Prostate gland (tissue), 2 donors: ENCODE data around the gene NOS2. TPM values are rescaled to one million over a fixed set of nuclear protein-coding genes. Genes with fewer than 3 reads are reported as not detected.

ENCODE experiments used
- DNase-seq: peaks from one replicate; pipeline ENCODE4 v3.0.0-alpha.2; 2019; ENCODE audit warnings: low spot score
- H3K27ac ChIP-seq, 2 donors: fragments of 200-600 bp; sonication (generic); 2 replicates each; pipeline ENCODE4 v1.5.1; 2017 to 2019
- H3K27me3 ChIP-seq: fragments of 200-600 bp; sonication (generic); replicated peaks from 2 replicates; pipeline ENCODE4 v1.5.1; 2019; ENCODE audit not compliant: insufficient read depth
- H3K36me3 ChIP-seq, 2 donors: fragments of 200-600 bp; sonication (generic); 1 replicate in 1 of 2; 2 replicates in 1 of 2; pipeline versions ENCODE4 v1.5.1 to v1.8.1; 2017 to 2019
- H3K4me1 ChIP-seq: fragments of 200-600 bp; sonication (generic); replicated peaks from 2 replicates; pipeline ENCODE4 v1.5.1; 2019
- H3K4me3 ChIP-seq, 2 donors: fragments of 200-600 bp; sonication (generic); 2 replicates each; pipeline ENCODE4 v1.5.1; 2017 to 2019
- H3K9me3 ChIP-seq: fragments of 200-600 bp; sonication (generic); 2 replicates; pipeline ENCODE4 v1.5.1; 2017
- CTCF ChIP-seq, 4 experiments: fragments of 200-600 bp in 2 of 4; fragments of 450-650 bp in 2 of 4; sonication (generic) in 2 of 4; IDR thresholded peaks; 1 replicate in 3 of 4; 2 replicates in 1 of 4; pipeline ENCODE4 v1.5.1; 2016 to 2019; ENCODE audit warnings: antibody characterized with exemption in 4 of 4, mild to moderate bottlenecking in 2 of 4, moderate library complexity in 2 of 4
- POLR2A ChIP-seq: fragments of 450-650 bp; IDR thresholded peaks from one replicate; pipeline ENCODE4 v1.6.1; 2016; ENCODE audit warnings: antibody characterized with exemption, mild to moderate bottlenecking
- POLR2AphosphoS5 ChIP-seq: sonication (generic); formaldehyde crosslinking; IDR thresholded peaks from one replicate; pipeline ENCODE4 v1.6.1; 2017; ENCODE audit warnings: antibody characterized with exemption
- WGBS: methylation state at CpG from one replicate; pipeline ENCODE4 v1.1.5; 2018; 5-methylcytosine and 5-hydroxymethylcytosine counted together
- intact Hi-C: fragments of 100-400 bp; cut with DNase I; formaldehyde crosslinking; loops from one replicate; pipeline ENCODE4 v1.14.2; 2022
- total RNA-seq, 2 donors: library from RNA; depleted of rRNA; stranded (reverse); fragments of >200 nt; gene quantifications; one replicate each; pipeline ENCODE4 v1.1.0, GENCODE V29; 2016

The NOS2 gene
- total RNA-seq, 2 donors from 2014 or later = 0.55 to 1.4 TPM

GRCh38 chr17:27778183-27778582 is 22.1 kb downstream of the NOS2 start:
- TF ChIP-seq POLR2AphosphoS5 (no peak), CTCF (IDR thresholded peaks at IDR 0.05) (no peak), POLR2A (no peak)
- DNase-seq = no peak
- Histone ChIP-seq H3K27me3 (no peaks in the 10 kb centered on the region), H3K4me1 (no peaks in the 10 kb centered on the region), H3K27ac (no peak overlapping the region), H3K36me3 (no peaks in the 10 kb centered on the region), H3K9me3 (no peaks in the 10 kb centered on the region), H3K4me3 (no peak overlapping the region)
- intact Hi-C loops = loop anchor here (10.0 kb wide), 1 partner anchor 413 kb away; no protein-coding TSS in a partner anchor
- 76% methylated on average over 4 of the region's 4 CpGs for WGBS

- intact Hi-C loops = loop anchor here (10.0 kb wide), 1 partner anchor 412 kb away; no protein-coding TSS in a partner anchor
- Histone ChIP-seq H3K9me3 (no peaks in the 10 kb centered on the region), H3K27ac (no peak overlapping the region), H3K4me3 (no peak overlapping the region), H3K36me3 (no peaks in the 10 kb centered on the region), H3K4me1 (no peaks in the 10 kb centered on the region), H3K27me3 (no peaks in the 10 kb centered on the region)
- TF ChIP-seq POLR2A = no peak
- no peak for TF ChIP-seq POLR2AphosphoS5
- no peak for TF ChIP-seq CTCF (IDR thresholded peaks at IDR 0.05)
- DNase-seq = no peak
- WGBS = 72% methylated on average over 11 of the region's 11 CpGs
Measured at GRCh38 chr17:27776882-27777624, 23.3 kb downstream of the NOS2 start.

- WGBS = 70% methylated on average over 9 of the region's 9 CpGs
- intact Hi-C loops = loop anchor here (10.0 kb wide), 1 partner anchor 407 kb away; no protein-coding TSS in a partner anchor
- Histone ChIP-seq H3K27ac (no peak overlapping the region), H3K4me3 (no peak overlapping the region), H3K27me3 (no peaks in the 10 kb centered on the region), H3K36me3 (no peaks in the 10 kb centered on the region), H3K9me3 (no peaks in the 10 kb centered on the region), H3K4me1 (no peaks in the 10 kb centered on the region)
- no peak for DNase-seq
- TF ChIP-seq CTCF (IDR thresholded peaks at IDR 0.05) = no peak
- TF ChIP-seq POLR2AphosphoS5 = no peak
Measured at GRCh38 chr17:27771586-27771985, 28.7 kb downstream of the NOS2 start.

GRCh38 chr17:27770877-27771276 is 29.5 kb downstream of the NOS2 start:
- WGBS = 83% methylated on average over 9 of the region's 9 CpGs
- TF ChIP-seq POLR2AphosphoS5 = no peak
- TF ChIP-seq CTCF (IDR thresholded peaks at IDR 0.05) = no peak
- no peak for TF ChIP-seq POLR2A
- Histone ChIP-seq H3K27ac (no peak overlapping the region), H3K4me1 (no peaks in the 10 kb centered on the region), H3K9me3 (no peaks in the 10 kb centered on the region), H3K4me3 (no peak overlapping the region), H3K36me3 (no peaks in the 10 kb centered on the region), H3K27me3 (no peaks in the 10 kb centered on the region)
- intact Hi-C loops = loop anchor here (10.0 kb wide), 1 partner anchor 406 kb away; no protein-coding TSS in a partner anchor
- no peak for DNase-seq
